AG10803 (cell line): ENCODE measurements around the gene ORC1.

Experiments used
- DNase-seq: peaks from one replicate; pipeline ENCODE4 v3.0.0; 2010; ENCODE audit warnings: low read depth
- H3K4me3 ChIP-seq: 2 replicates; pipeline ENCODE4 v1.5.1; 2011; ENCODE audit warnings: mild to moderate bottlenecking, low read length, control low read depth
- TF ChIP-seq, protein P1 (sequence below): conservative IDR thresholded peaks from 2 replicates; pipeline ENCODE4 v1.5.1; 2011; ENCODE audit warnings: mild to moderate bottlenecking, low read length, control low read depth, inconsistent platforms

Gene ORC1

DNA sequence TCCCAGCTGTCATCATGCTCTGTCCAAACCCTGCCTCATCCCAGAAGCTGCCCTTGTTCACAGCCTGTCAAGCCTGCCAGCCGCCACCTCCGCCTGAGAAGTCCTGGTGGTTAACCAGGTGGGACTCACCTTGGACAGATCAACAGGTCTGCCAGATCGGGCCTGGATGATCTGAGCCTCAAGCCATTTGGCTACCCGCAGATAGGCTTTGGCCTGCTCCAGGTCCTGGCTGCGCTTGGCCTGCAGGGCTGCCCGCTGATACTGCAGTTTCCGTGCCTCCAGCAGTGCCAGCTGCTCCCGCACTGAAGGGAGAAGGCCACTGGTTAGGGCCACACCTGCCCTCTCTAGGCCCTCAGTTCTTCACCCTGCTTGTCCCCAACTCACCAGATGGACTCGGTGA, 46.8 kb downstream of the ORC1 start:
- no peak overlapping the region for H3K4me3 ChIP-seq
- no peak for DNase-seq
- TF ChIP-seq, protein P1, sequence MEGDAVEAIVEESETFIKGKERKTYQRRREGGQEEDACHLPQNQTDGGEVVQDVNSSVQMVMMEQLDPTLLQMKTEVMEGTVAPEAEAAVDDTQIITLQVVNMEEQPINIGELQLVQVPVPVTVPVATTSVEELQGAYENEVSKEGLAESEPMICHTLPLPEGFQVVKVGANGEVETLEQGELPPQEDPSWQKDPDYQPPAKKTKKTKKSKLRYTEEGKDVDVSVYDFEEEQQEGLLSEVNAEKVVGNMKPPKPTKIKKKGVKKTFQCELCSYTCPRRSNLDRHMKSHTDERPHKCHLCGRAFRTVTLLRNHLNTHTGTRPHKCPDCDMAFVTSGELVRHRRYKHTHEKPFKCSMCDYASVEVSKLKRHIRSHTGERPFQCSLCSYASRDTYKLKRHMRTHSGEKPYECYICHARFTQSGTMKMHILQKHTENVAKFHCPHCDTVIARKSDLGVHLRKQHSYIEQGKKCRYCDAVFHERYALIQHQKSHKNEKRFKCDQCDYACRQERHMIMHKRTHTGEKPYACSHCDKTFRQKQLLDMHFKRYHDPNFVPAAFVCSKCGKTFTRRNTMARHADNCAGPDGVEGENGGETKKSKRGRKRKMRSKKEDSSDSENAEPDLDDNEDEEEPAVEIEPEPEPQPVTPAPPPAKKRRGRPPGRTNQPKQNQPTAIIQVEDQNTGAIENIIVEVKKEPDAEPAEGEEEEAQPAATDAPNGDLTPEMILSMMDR: no peak

DNA sequence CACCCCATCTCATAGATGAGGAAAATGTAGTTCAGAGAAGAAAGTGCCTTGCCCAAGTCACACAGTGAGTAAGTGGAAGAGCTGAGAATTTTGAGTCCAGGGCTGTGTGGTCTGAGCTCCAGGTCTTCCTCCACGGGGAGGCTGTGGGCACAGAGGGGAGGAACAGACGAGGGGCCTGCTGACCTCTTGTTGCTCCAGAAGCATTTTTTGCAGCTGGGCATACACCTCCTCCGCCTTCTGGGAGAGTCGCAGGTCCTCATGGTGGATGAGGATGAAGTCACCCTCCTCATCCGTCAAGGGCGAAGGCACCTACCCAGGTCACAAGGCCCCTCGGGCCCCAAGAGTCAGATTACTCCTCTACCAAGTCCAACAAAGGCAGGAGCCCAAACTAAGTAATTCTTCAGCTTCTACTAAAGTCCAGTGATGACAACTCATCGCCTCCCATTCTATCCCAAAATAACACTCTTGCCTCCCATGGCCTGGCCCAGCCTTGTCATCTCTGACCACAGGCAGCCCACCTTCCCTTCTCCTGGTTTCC, 47.3 kb downstream of the ORC1 start:
- DNase-seq: no peak
- H3K4me3 ChIP-seq: no peak overlapping the region
- TF ChIP-seq, protein P1: no peak

DNA sequence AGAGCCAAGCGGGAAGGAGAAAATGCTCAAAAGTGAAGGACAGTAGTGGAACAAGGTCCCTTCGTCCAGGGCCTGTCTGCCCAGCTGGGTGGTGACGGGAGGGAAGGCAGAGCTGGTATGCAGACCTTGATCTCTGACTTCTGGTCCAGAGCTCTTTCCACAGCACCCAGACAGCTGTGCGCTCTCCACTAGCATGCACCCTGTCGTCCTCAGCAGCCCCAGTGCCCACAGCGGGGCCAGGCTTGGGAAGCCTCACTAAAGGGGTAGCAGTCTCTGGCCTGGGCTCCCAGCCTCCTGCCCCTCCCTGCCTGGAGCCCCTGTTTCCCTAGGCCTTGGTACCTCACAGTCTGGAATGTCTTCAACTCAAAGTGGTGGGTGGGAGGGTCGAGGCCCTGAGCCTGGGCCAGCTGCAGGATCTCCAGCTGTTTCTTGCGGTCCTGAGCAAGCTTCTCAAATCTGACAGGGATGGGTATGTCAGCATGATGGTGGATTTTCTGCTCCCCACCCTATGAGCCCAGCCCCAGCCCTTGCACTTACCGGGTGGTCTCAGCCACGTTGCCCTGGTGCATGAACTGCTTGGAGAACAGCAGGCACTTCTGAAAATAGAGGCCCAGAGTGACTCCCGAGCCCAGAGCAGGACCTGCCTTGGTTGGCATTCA, 48.2 kb downstream of the ORC1 start:
- H3K4me3 ChIP-seq: no peak overlapping the region
- no peak for DNase-seq
- TF ChIP-seq, protein P1: no peak

DNA sequence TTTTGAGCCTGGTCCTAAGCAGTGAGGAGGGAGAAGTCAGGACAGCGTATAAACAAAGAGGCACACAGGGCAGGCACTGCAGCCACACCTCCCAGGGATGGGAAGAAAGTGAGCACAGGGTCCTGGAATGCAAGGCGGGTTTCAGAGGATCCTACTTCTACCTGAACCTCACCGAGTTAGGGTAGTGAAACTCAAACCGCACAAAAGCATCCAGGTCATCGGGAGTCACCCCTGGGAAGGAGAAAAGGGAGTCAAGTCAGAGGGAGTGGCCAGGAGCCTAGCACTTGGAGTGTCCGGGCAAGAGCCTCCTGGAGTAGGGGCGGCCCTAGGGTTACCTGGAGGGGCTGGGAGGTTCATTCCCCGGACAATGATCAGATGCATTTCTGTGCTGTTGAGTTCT, 48.8 kb downstream of the ORC1 start:
- TF ChIP-seq, protein P1: no peak
- no peak for DNase-seq
- H3K4me3 ChIP-seq: no peak overlapping the region

DNA sequence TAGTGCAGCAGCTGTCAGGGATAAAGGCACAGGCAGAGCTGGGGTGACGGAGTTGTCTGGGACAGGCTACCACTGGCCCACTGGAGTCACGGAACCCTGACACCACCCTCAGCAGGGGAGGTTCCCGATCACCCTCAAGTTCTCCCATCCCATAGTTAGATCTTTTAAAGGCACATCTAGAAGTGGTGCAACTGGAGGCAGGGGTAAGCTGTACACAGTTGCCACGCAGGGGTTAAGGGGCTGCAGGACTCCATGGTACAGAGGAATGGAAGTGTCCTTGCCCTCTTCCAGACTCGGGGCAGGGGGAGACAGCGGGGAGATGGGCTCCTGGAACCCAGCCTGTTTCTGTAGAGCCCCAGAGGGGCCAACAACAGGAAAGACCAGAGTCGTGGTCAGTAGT, 51.5 kb downstream of the ORC1 start:
- no peak overlapping the region for H3K4me3 ChIP-seq
- DNase-seq: no peak
- TF ChIP-seq, protein P1: no peak

DNA sequence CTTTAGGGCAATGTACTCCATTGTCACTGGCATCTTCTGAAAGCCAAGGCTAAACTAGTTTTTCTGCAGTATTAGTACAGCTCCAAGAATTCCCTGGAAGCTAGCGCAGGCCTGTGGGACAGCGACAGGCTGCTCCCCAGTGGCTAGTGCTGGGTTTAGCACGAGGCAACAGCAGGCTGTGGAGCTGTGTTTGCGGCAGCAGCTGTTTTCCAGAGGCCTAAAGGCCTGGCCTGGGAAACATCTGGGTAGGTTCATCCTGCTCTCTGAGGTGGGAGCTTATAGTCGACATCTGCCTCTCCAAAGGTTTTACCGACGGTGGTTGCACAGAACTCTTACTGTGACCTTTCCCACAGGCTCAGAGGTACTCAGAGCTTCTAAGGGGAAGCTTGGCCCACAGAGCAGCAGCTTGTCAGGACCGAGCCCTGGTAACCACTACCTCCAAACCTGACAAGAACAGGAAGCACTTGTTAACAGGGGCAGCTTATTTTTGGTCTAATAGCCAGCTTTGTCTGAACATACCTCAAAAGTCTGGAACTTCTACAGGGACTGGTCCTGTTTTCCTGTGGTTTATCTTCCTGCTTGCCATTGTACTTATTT, 55.4 kb downstream of the ORC1 start:
- H3K4me3 ChIP-seq: no peak overlapping the region
- peak; percentile 40 for DNase-seq
- TF ChIP-seq, protein P1: peak; percentile 42

DNA sequence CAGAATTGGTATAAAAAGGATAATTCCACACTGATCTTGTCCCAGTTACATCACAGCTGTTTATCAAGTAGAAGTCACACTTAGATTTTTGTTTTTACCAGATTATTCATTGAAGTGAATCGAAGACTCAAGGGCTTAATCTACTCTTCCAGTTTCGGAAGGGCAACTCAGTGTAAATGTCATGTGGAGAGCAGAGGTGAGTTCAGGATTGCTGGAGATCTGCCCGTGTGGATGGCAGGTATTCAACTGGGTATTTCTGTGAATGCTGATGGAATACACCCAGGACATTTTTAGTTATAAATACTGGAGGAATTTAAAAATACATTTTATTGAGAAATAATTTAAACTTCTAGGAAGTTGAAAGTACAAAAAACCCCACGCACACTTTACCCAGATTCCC, 57.6 kb downstream of the ORC1 start:
- TF ChIP-seq, protein P1: no peak
- H3K4me3 ChIP-seq: no peak overlapping the region
- DNase-seq: no peak
